A549 (cell line): ENCODE results near the gene PIPOX. TPM values are rescaled to one million over a fixed set of nuclear protein-coding genes. Genes with fewer than 3 reads are reported as not detected.

ENCODE experiments used
- ATAC-seq, 2 experiments: fragments of 200-7000 bp in 1 of 2; fragments of >200 bp in 1 of 2; cut with Nextera tagmentation in 1 of 2; cut with Tn5 transposase in 1 of 2; 3 replicates each; pipeline versions ENCODE4 v1.8.0 to v1.9.1; 2018 to 2020; ENCODE audit warnings: mild to moderate bottlenecking in 1 of 2, moderate library complexity in 1 of 2
- CTCF ChIA-PET: fragments of 300-600 bp; sonication (Branson Sonifier 250); formaldehyde crosslinking; extraction: SDS; loops from one replicate; lab custom pipeline; 2021; ENCODE audit warnings: antibody characterized with exemption, inconsistent platforms; lab: Yijun Ruan, JAX
- POLR2A ChIA-PET: fragments of 350-600 bp; formaldehyde crosslinking; extraction: SDS; loops from one replicate; lab custom pipeline; 2021; ENCODE audit warnings: antibody characterized with exemption, inconsistent platforms; lab: Yijun Ruan, JAX
- DNase-seq, 2 experiments: peaks; one replicate each; pipeline versions ENCODE4 v3.0.0 to v3.0.0-alpha.2; 2011 to 2016; ENCODE audit warnings: low read depth in 1 of 2, low spot score in 1 of 2
- FAIRE-seq: peaks from 2 replicates; lab custom pipeline; 2011; peaks lifted over from hg19 to GRCh38; lab: Jason Lieb, UNC
- H3K27ac ChIP-seq, 2 experiments: fragments of >200 bp; sonication (Bioruptor Twin); formaldehyde crosslinking; 3 replicates each; pipeline ENCODE4 v1.5.1; 2016 to 2017
- H3K4me1 ChIP-seq: fragments of >200 bp; sonication (Bioruptor Twin); formaldehyde crosslinking; 3 replicates; pipeline ENCODE4 v1.6.1; 2016
- H3K4me2 ChIP-seq: fragments of >200 bp; sonication (Bioruptor Twin); formaldehyde crosslinking; 3 replicates; pipeline ENCODE4 v1.6.1; 2016
- H3K4me3 ChIP-seq: fragments of >200 bp; sonication (Bioruptor Twin); formaldehyde crosslinking; 3 replicates; pipeline ENCODE4 v1.5.1; 2016
- H3K9me3 ChIP-seq: fragments of >200 bp; sonication (Bioruptor Twin); formaldehyde crosslinking; 3 replicates; pipeline ENCODE4 v1.6.1; 2016
- CBX2 ChIP-seq: fragments of 200-600 bp; sonication (generic); IDR thresholded peaks from 2 replicates; pipeline ENCODE4 v1.6.1; 2016; ENCODE audit warnings: low read depth, mild to moderate bottlenecking, borderline replicate concordance
- CBX8 ChIP-seq: fragments of 200-600 bp; sonication (generic); IDR thresholded peaks from 2 replicates; pipeline ENCODE4 v1.6.1; 2016
- CEBPB ChIP-seq, 2 experiments: fragments of >200 bp in 1 of 2; sonication (Bioruptor Twin) in 1 of 2; formaldehyde crosslinking in 1 of 2; IDR thresholded peaks; 2 replicates each; pipeline ENCODE4 v1.6.1; 2012 to 2016
- CHD2 ChIP-seq: fragments of 150-350 bp; IDR thresholded peaks from 2 replicates; pipeline ENCODE4 v1.6.1; 2014; ENCODE audit warnings: low read length; ENCODE audit not compliant: partially characterized antibody
- EP300 ChIP-seq, 2 experiments: fragments of >200 bp; sonication (Bioruptor Twin); formaldehyde crosslinking; IDR thresholded peaks; 2 replicates in 1 of 2; 3 replicates in 1 of 2; pipeline ENCODE4 v1.6.1; 2016 to 2017
- FOSB ChIP-seq: fragments of 250-450 bp; sonication (Bioruptor Pico); IDR thresholded peaks from 2 replicates; pipeline ENCODE4 v1.5.0; 2020; ENCODE audit warnings: mild to moderate bottlenecking, moderate library complexity
- HDAC2 ChIP-seq: fragments of 200-600 bp; sonication (generic); IDR thresholded peaks from 2 replicates; pipeline ENCODE4 v1.6.1; 2016
- HOXA7 ChIP-seq: fragments of 250-450 bp; sonication (Bioruptor Pico); IDR thresholded peaks from 2 replicates; pipeline ENCODE4 v1.5.0; 2020; ENCODE audit warnings: mild to moderate bottlenecking, moderate library complexity
- KDM1A ChIP-seq: fragments of 200-600 bp; sonication (generic); IDR thresholded peaks from 2 replicates; pipeline ENCODE4 v1.6.1; 2016; ENCODE audit warnings: low read depth, mild to moderate bottlenecking
- KDM5A ChIP-seq: fragments of 200-600 bp; sonication (generic); IDR thresholded peaks from 2 replicates; pipeline ENCODE4 v1.6.1; 2016; ENCODE audit warnings: antibody characterized with exemption, mild to moderate bottlenecking
- MAFK ChIP-seq: fragments of 450-650 bp; IDR thresholded peaks from 2 replicates; pipeline ENCODE4 v1.6.1; 2014; ENCODE audit not compliant: partially characterized antibody
- NFE2L2 ChIP-seq: fragments of 150-350 bp; conservative IDR thresholded peaks from 2 replicates; pipeline ENCODE4 v1.6.1; 2014; ENCODE audit warnings: low read length
- NR3C1 ChIP-seq: fragments of >200 bp; sonication (Bioruptor Twin); formaldehyde crosslinking; IDR thresholded peaks from 3 replicates; pipeline ENCODE4 v1.6.1; 2017
- PBX3 ChIP-seq: IDR thresholded peaks from 2 replicates; pipeline ENCODE4 v1.6.1; 2012
- PHF8 ChIP-seq: fragments of 200-600 bp; sonication (generic); IDR thresholded peaks from 2 replicates; pipeline ENCODE4 v1.6.1; 2016; ENCODE audit warnings: low read depth, mild to moderate bottlenecking, antibody characterized with exemption, moderate library complexity, borderline replicate concordance
- RARB ChIP-seq: fragments of 250-450 bp; sonication (Bioruptor Pico); IDR thresholded peaks from 2 replicates; pipeline ENCODE4 v1.8.0; 2021; ENCODE audit warnings: mild to moderate bottlenecking, moderate library complexity
- REST ChIP-seq: fragments of 200-600 bp; sonication (generic); IDR thresholded peaks from 2 replicates; pipeline ENCODE4 v1.6.1; 2016; ENCODE audit warnings: antibody characterized with exemption, mild to moderate bottlenecking, moderate library complexity
- SMC3 ChIP-seq: fragments of >200 bp; sonication (Bioruptor Twin); formaldehyde crosslinking; IDR thresholded peaks from 3 replicates; pipeline ENCODE4 v1.6.1; 2018; ENCODE audit warnings: inconsistent platforms
- SREBF2 ChIP-seq: fragments of 450-650 bp; IDR thresholded peaks from 2 replicates; pipeline ENCODE4 v1.6.1; 2014; ENCODE audit warnings: mild to moderate bottlenecking, moderate library complexity
- TFCP2L1 ChIP-seq: fragments of 250-450 bp; sonication (Bioruptor Pico); IDR thresholded peaks from 2 replicates; pipeline ENCODE4 v1.5.0; 2021; ENCODE audit warnings: mild to moderate bottlenecking
- ZC3H11A ChIP-seq: fragments of 450-650 bp; IDR thresholded peaks from 2 replicates; pipeline ENCODE4 v1.6.1; 2014; ENCODE audit warnings: antibody characterized with exemption, mild to moderate bottlenecking
- ZFP36 ChIP-seq: fragments of 450-650 bp; IDR thresholded peaks from 2 replicates; pipeline ENCODE4 v1.6.1; 2014; ENCODE audit warnings: borderline replicate concordance; ENCODE audit not compliant: partially characterized antibody
- ZNF302 ChIP-seq: fragments of 250-450 bp; sonication (Bioruptor Pico); IDR thresholded peaks from 2 replicates; pipeline ENCODE4 v1.9.0; 2021; ENCODE audit warnings: inconsistent platforms, mild to moderate bottlenecking, moderate library complexity
- ZSCAN20 ChIP-seq: fragments of 250-450 bp; sonication (Bioruptor Pico); IDR thresholded peaks from 2 replicates; pipeline ENCODE4 v1.8.0; 2022; ENCODE audit warnings: mild to moderate bottlenecking, moderate library complexity
- WGBS: methylation state at CpG from one replicate; pipeline ENCODE4 v1.1.6; 2017; ENCODE audit errors: missing lambda C conversion rate; 5-methylcytosine and 5-hydroxymethylcytosine counted together
- polyA plus RNA-seq, 4 experiments: library from polyadenylated mRNA; depleted of rRNA in 3 of 4; stranded (reverse); fragments of >200 nt; fragmentation: RNase III in 1 of 4; extraction: RNeasy Plus Mini Kit Qiagen cat#74134 plus additional on column Dnase treatment in 1 of 4; gene quantifications; 2 replicates in 3 of 4; 3 replicates in 1 of 4; pipeline ENCODE4 v1.2.3, GENCODE V29; 2011 to 2017

Gene PIPOX
- polyA plus RNA-seq, 2 of the 4 experiments (the other 2 are of a cell fraction) = 0.39 to 0.94 TPM

- no peak for TF ChIP-seq MAFK
- no peak for TF ChIP-seq NR3C1
- TF ChIP-seq, all 56 proteins: peak for 0
- ATAC-seq (no peak), DNase-seq (no peak), FAIRE-seq (no peak)
- WGBS = 92% methylated on average over 13 of the region's 13 CpGs
- Histone ChIP-seq H3K9me3 (no peaks in the 10 kb centered on the region), H3K4me2 (no peak overlapping the region), H3K4me3 (no peak overlapping the region), H3K4me1 (no peaks in the 10 kb centered on the region), H3K27ac (no peak overlapping the region)
- ChIA-PET CTCF (interaction anchor here (0.7 to 3.9 kb wide), 7 partner anchors 48 to 138 kb away, joined by 3 to 25 read pairs (median 5); no protein-coding TSS in a partner anchor), POLR2A (no interaction called here)
Observed at GRCh38 chr17:29091606-29092289, 48.8 kb downstream of the PIPOX start.

- POLR2A ChIA-PET = no interaction called here
- TF ChIP-seq FOSB = no peak
- TF ChIP-seq, all 56 proteins: peak for 0
- no peak for ATAC-seq
- H3K4me2 ChIP-seq = no peak overlapping the region
- no peak overlapping the region for H3K27ac ChIP-seq
- no peaks in the 10 kb centered on the region for H3K9me3 ChIP-seq
- DNase-seq = no peak
- H3K4me3 ChIP-seq = no peak overlapping the region
- H3K4me1 ChIP-seq = no peaks in the 10 kb centered on the region
- no peak for FAIRE-seq
- WGBS = 94% methylated on average over 20 of the region's 20 CpGs
- CTCF ChIA-PET = interaction anchor here (0.7 to 3.9 kb wide), 2 partner anchors 74 to 128 kb away, joined by 3 to 25 read pairs; no protein-coding TSS in a partner anchor
Observed at GRCh38 chr17:29093090-29093871, 50.3 kb downstream of the PIPOX start.

GRCh38 chr17:29094101-29094708 is 51.3 kb downstream of the PIPOX start:
- ATAC-seq (no peak), FAIRE-seq (no peak), DNase-seq (no peak)
- Histone ChIP-seq H3K4me3 (no peak overlapping the region), H3K4me2 (no peak overlapping the region), H3K27ac (no peak overlapping the region), H3K9me3 (no peaks in the 10 kb centered on the region), H3K4me1 (no peaks in the 10 kb centered on the region)
- TF ChIP-seq CEBPB (IDR thresholded peaks at IDR 0.05) = no peak
- TF ChIP-seq ZFP36 = no peak
- TF ChIP-seq CBX8 = no peak
- TF ChIP-seq PHF8 = no peak
- no peak for TF ChIP-seq KDM5A
- TF ChIP-seq NFE2L2 = no peak
- no peak for TF ChIP-seq ZSCAN20
- TF ChIP-seq CBX2 = no peak
- no peak for TF ChIP-seq SREBF2
- TF ChIP-seq CHD2 = no peak
- TF ChIP-seq HOXA7 (CRISPR knock-in tag) = no peak
- no peak for TF ChIP-seq SMC3
- no peak for TF ChIP-seq TFCP2L1 (CRISPR knock-in tag)
- TF ChIP-seq MAFK = no peak
- TF ChIP-seq ZNF302 (CRISPR knock-in tag) = no peak
- TF ChIP-seq HDAC2 = no peak
- POLR2A ChIA-PET = no interaction called here
- CTCF ChIA-PET = no interaction called here
- WGBS = 89% methylated on average over 10 of the region's 11 CpGs

GRCh38 chr17:29095439-29095838 is 52.5 kb downstream of the PIPOX start:
- H3K27ac ChIP-seq = no peak overlapping the region
- no peak for FAIRE-seq
- H3K4me1 ChIP-seq = no peaks in the 10 kb centered on the region
- no peak for DNase-seq
- ChIA-PET CTCF (interaction anchor here (0.6 to 1.1 kb wide), 3 partner anchors 124 to 355 kb away, joined by 3 to 4 read pairs (median 3); no protein-coding TSS in a partner anchor), POLR2A (no interaction called here)
- no peaks in the 10 kb centered on the region for H3K9me3 ChIP-seq
- H3K4me3 ChIP-seq = no peak overlapping the region
- WGBS = 94% methylated on average over 6 of the region's 6 CpGs
- no peak overlapping the region for H3K4me2 ChIP-seq
- ATAC-seq = no peak
- TF ChIP-seq TFCP2L1 (CRISPR knock-in tag) (no peak), SMC3 (no peak), ZC3H11A (no peak), ZNF302 (CRISPR knock-in tag) (no peak), KDM1A (no peak), PHF8 (no peak), PBX3 (no peak), EP300 (IDR thresholded peaks at IDR 0.05) (no peak), RARB (CRISPR knock-in tag) (no peak), HOXA7 (CRISPR knock-in tag) (no peak), REST (no peak), FOSB (no peak)
